ENCODE results near the gene PCP2.

DNA sequence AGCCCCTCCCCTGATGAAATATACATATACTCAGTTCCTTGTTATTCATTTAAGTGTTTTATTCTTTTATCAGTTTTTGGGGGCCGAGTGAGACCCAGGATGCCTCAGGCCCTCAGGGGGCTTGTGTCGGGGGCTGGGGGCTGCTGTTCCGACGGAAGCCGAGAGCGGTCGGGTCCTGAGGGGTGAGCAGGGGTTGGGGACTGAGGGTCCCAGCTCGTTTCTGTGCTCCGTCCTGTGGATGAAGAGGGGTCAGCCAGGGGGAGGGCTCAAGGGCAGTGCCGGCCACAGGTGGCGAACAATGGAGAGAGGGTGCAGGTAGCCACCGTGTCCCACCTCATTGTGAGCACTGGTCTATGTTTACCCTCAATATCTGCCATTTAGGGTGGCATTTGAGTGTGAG lies 1.9 kb downstream of the PCP2 start:
- TF ChIP-seq GATA3 (IDR thresholded peaks at IDR 0.05; ENCODE audit: low read depth, low read length): no peak
- TF ChIP-seq GATA2 (IDR thresholded peaks at IDR 0.05; ENCODE audit: low read depth, low read length): no peak
